Measurements from ENCODE around the gene FRMD6.

Gene FRMD6

GRCh38 chr14:51651388-51652167, at the start of gene FRMD6:
TSS of gene FRMD6 (plus strand) at chr14:51651910. CDS start at chr14:51689837, 37,927 bp downstream.
- DNase-seq, result peak; percentile 77

- no peak for DNase-seq
Observed at GRCh38 chr14:51602310-51602709, 49.4 kb upstream of the FRMD6 start.

GRCh38 chr14:51603495-51603894, 48.2 kb upstream of the FRMD6 start:
- no peak for DNase-seq

- no peak for DNase-seq
Observed at GRCh38 chr14:51604073-51604472, 47.6 kb upstream of the FRMD6 start.

- no peak for DNase-seq
Observed at GRCh38 chr14:51605575-51605974, 46.1 kb upstream of the FRMD6 start.

- DNase-seq, result no peak
Observed at GRCh38 chr14:51607711-51608110, 44.0 kb upstream of the FRMD6 start.

- no peak for DNase-seq
Observed at GRCh38 chr14:51609251-51609954, 42.3 kb upstream of the FRMD6 start.

- no peak for DNase-seq
Observed at GRCh38 chr14:51609955-51610283, 41.8 kb upstream of the FRMD6 start.

- DNase-seq, result no peak
Observed at GRCh38 chr14:51610771-51611170, 40.9 kb upstream of the FRMD6 start.

- DNase-seq, result peak; percentile 34
Observed at GRCh38 chr14:51612449-51612848, 39.3 kb upstream of the FRMD6 start.

- no peak for DNase-seq
Observed at GRCh38 chr14:51613416-51613815, 38.3 kb upstream of the FRMD6 start.

- DNase-seq, result peak; percentile 8
Observed at GRCh38 chr14:51614707-51615106, 37.0 kb upstream of the FRMD6 start.

GRCh38 chr14:51616256-51616655, 35.5 kb upstream of the FRMD6 start:
- no peak for DNase-seq

- DNase-seq, result no peak
Observed at GRCh38 chr14:51616724-51617409, 34.8 kb upstream of the FRMD6 start.

GRCh38 chr14:51619561-51619960, 32.1 kb upstream of the FRMD6 start:
- DNase-seq, result no peak

GRCh38 chr14:51620056-51620455, 31.7 kb upstream of the FRMD6 start:
- no peak for DNase-seq

- DNase-seq, result no peak
Observed at GRCh38 chr14:51621654-51622053, 30.1 kb upstream of the FRMD6 start.

- no peak for DNase-seq
Observed at GRCh38 chr14:51622376-51622775, 29.3 kb upstream of the FRMD6 start.

GRCh38 chr14:51624955-51625569, 26.6 kb upstream of the FRMD6 start:
- no peak for DNase-seq

- DNase-seq, result no peak
Observed at GRCh38 chr14:51626185-51626584, 25.5 kb upstream of the FRMD6 start.

GRCh38 chr14:51626788-51627187, 24.9 kb upstream of the FRMD6 start:
- no peak for DNase-seq

- DNase-seq, result no peak
Observed at GRCh38 chr14:51627313-51627712, 24.4 kb upstream of the FRMD6 start.

GRCh38 chr14:51628238-51628637, 23.5 kb upstream of the FRMD6 start:
- no peak for DNase-seq

- no peak for DNase-seq
Observed at GRCh38 chr14:51630987-51631386, 20.7 kb upstream of the FRMD6 start.

All from activated CD4-positive, alpha-beta T cell treated with anti-CD3 and anti-CD28 coated beads, Interleukin-2, amount 50 U/mL, for 16 hours (primary cell).